RWPE1 (cell line): ENCODE measurements around the gene WSCD2.

Source experiments
- CTCF ChIA-PET: fragments of 350-600 bp; sonication (Branson Sonifier 250); formaldehyde crosslinking; extraction: SDS; loops from one replicate; lab custom pipeline; 2021; lab: Yijun Ruan, JAX
- POLR2A ChIA-PET: fragments of 400-600 bp; formaldehyde crosslinking; extraction: SDS; loops from one replicate; lab custom pipeline; 2020; ENCODE audit warnings: antibody characterized with exemption; ENCODE audit not compliant: low non-redundant PET; lab: Yijun Ruan, JAX
- DNase-seq: peaks from one replicate; pipeline ENCODE4 v3.0.0; 2012; ENCODE audit warnings: low spot score
- H3K27ac ChIP-seq: fragments of 450-650 bp; 2 replicates; pipeline ENCODE4 v1.5.1; 2017
- TF ChIP-seq, protein P1 (sequence below): fragments of 450-650 bp; conservative IDR thresholded peaks from 2 replicates; pipeline ENCODE4 v1.5.1; 2017; ENCODE audit warnings: low read depth, mild to moderate bottlenecking

WSCD2 gene

DNA sequence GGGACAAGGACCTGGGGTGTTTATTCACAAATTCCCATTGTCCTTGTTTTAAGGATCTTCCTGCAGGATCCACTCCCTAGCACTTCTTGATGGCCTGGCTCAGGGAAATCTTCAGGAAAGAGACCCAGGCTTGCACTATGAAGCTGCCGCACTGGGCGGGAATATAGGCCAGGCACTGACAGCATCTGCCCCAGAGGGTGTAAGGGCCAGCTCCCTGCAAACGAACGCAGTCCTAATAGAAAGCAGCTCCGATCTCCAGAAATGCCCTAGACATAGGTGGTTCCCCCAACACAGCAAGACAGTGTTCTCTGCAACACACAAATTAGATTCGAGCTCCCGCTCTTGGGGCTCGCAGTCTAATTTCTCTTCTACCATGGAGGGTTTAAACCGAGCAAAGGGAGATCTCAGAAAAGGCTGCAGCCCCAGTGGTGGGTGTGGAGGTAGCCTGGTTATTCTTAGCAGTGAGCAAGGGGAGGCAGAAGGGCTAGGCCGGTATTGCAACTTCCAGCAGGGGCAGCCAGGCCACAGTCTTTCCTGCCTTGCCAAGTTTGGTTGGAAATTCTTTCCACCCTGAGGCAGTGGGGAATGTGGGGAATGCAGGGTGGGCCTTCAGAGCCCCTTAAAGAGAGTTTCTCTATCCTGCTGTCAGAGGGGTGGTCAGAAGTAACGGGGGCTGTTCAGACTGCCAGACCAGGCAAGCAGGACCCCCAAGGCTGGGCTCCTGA is 16.1 kb upstream of the WSCD2 start:
- peak overlapping the region; percentile 33 for H3K27ac ChIP-seq
- POLR2A ChIA-PET, result interaction anchor here (0.8 kb wide), 1 partner anchor 1219 kb away, joined by 5 read pairs; no protein-coding TSS in a partner anchor
- CTCF ChIA-PET, result interaction anchor here (0.6 to 0.7 kb wide), 4 partner anchors 37 to 246 kb away, joined by 3 to 4 read pairs (median 4); no protein-coding TSS in a partner anchor
- no peak for DNase-seq
- TF ChIP-seq, protein P1, sequence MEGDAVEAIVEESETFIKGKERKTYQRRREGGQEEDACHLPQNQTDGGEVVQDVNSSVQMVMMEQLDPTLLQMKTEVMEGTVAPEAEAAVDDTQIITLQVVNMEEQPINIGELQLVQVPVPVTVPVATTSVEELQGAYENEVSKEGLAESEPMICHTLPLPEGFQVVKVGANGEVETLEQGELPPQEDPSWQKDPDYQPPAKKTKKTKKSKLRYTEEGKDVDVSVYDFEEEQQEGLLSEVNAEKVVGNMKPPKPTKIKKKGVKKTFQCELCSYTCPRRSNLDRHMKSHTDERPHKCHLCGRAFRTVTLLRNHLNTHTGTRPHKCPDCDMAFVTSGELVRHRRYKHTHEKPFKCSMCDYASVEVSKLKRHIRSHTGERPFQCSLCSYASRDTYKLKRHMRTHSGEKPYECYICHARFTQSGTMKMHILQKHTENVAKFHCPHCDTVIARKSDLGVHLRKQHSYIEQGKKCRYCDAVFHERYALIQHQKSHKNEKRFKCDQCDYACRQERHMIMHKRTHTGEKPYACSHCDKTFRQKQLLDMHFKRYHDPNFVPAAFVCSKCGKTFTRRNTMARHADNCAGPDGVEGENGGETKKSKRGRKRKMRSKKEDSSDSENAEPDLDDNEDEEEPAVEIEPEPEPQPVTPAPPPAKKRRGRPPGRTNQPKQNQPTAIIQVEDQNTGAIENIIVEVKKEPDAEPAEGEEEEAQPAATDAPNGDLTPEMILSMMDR, result no peak

DNA sequence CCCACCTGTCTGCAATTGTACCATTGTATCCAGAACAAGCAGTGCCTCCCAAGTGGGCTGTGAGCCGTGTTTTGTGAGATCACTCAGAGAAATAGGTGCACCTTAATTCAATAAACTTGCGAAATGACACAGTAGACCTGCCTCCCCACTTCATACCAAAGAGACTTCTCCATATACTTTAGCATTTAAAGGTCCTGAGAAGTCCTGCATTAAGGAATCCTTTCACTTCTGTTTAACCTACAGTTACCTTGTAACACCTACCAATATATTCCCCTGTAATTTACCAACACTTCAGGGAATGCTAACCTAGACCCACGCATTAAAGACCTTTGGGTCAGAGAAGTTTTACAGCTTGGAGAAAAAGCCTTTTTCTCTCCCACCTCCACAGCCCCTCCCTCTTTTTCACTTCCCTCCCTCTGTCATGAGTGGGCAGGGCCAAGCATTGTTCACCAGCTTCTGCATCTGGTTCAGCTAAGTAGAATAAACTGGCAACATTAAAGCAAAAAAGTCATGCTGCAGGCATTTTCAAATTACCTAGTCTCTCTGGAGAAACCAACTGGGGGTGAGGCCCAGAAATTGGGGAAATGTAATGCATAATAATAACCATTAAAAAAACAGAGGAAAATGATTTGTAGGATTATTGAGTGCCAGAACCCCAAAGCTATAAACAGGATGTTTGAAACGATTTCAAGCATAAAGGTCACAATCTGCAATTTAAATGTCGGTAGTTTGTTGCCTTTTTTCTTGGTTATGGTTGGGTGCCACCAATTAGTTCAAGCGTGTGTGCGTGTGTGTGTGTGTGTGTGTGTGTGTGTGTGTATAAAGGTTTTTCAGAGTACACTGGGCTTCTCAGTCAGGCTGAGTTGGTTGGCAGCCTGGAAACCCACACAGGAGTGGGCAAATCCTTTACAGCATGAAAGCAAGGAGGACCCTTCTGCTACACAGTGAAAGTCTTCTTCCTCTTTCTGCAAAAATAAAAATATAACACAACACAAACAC is 13.7 kb upstream of the WSCD2 start:
- POLR2A ChIA-PET, result no interaction called here
- no peak overlapping the region for H3K27ac ChIP-seq
- CTCF ChIA-PET, result interaction anchor here (0.6 kb wide), 1 partner anchor 10 kb away, joined by 3 read pairs; no protein-coding TSS in a partner anchor

DNA sequence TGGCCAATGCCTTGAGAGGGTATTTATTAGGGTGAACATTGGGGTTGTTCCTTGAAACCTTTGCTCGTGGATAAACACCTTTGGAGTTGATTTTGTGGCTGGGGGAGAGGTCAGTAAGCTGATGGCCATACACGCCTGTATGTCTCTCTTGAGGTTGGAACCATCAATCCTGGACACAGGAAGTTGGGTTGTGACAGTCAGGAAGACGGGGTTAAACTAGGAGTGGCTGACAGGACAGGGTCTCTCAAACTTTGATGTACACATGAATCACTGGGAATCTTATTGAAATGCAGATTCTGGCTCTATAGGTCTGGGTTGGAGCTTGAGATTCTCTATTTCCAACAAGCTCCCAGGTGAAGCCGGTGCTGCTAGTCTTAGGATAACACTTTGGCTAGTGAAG is 12.8 kb upstream of the WSCD2 start:
- TF ChIP-seq, protein P1, result no peak
- H3K27ac ChIP-seq, result no peak overlapping the region
- DNase-seq, result no peak
- ChIA-PET POLR2A (no interaction called here), CTCF (interaction anchor here (0.7 kb wide), 2 partner anchors 10 to 47 kb away, joined by 3 to 4 read pairs; no protein-coding TSS in a partner anchor)

More for the DNA sequence above, 13.7 kb upstream of the WSCD2 start:
- TF ChIP-seq, protein P1, result no peak
- DNase-seq, result no peak

DNA sequence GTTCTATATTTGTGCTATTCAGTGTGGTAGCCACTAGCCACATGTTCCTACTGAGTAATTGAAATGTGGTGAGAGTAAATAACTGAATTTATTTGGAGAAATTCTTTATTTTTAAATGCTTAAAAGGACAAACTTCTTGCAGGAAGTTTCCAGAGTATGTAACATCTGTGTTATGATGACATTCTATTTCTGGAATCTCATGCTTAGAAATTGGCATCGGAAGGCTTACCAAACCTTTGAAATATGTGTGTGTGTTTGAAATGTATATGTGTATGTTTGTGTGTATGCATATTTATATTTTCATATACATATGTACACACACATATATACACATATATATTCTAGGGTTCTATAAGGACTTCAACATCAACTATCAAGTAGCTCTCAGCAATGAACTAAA is 12.4 kb upstream of the WSCD2 start:
- CTCF ChIA-PET, result interaction anchor here (0.7 to 0.8 kb wide), 3 partner anchors 11 to 199 kb away, joined by 3 to 4 read pairs (median 3); no protein-coding TSS in a partner anchor
- TF ChIP-seq, protein P1, result no peak
- POLR2A ChIA-PET, result no interaction called here
- no peak for DNase-seq
- H3K27ac ChIP-seq, result no peak overlapping the region

DNA sequence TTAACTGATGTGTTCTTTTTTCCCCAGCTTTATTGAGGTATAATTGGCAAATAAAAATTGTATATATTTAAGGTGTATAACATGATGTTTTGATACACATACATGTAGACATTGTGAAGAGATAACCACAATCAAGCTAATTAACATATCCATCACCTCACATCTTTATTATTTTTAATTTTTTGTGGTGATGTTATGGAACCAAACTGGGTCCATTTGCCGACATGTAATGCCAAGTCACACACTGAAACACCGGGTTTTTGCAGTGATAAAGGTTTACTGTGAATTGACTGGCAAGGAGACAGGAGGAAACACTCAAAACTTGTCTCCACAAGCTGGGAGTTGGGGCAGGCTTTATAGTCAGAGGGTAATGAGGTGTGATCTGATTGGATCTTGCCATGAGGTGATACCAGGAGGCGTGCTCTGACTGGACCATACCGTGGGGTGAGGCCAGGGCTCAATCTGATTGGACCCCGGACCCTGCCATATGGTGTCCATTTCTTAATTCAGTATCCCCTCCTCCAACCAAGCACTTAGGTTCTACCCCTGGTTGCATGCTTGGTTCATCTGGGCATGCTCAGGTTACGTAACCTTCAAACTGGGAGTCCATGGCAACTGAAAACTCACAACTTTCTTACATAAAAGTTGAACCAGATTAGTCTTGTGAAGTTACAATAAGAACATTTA is 11.8 kb upstream of the WSCD2 start:
- peak overlapping the region; percentile 53 for H3K27ac ChIP-seq
- TF ChIP-seq, protein P1, result no peak
- peak; percentile 12 for DNase-seq
- POLR2A ChIA-PET, result no interaction called here
- CTCF ChIA-PET, result interaction anchor here (0.8 kb wide), 1 partner anchor 199 kb away, joined by 3 read pairs; no protein-coding TSS in a partner anchor
